GM12873 (cell line): ENCODE data around the gene CST11.

ENCODE experiments used
- TF ChIP-seq, protein P1 (sequence below): IDR thresholded peaks from 2 replicates; pipeline ENCODE4 v1.5.1; 2012; ENCODE audit warnings: low read depth, mild to moderate bottlenecking, moderate library complexity, low read length, control low read depth; ENCODE audit not compliant: insufficient read depth; ENCODE audit errors: missing control alignments

The CST11 gene

DNA sequence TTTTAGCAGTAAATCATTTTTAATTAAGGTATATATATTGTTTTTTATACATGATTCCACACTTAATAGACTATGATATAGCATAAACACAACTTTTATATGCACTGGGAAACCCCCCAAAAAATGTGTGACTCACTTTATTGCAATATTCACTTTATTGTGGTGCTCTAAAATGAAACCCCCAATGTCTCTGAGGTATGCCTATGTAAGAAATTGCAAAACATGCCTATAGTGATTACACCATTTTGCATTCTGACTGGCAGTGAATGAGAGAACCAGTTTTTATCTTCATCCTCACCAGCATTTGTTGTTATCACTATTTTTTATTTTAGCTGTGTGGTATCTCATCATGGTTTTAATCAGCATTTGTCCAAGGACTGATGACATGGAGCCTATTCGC is 8.5 kb upstream of the CST11 start:
- TF ChIP-seq, protein P1, sequence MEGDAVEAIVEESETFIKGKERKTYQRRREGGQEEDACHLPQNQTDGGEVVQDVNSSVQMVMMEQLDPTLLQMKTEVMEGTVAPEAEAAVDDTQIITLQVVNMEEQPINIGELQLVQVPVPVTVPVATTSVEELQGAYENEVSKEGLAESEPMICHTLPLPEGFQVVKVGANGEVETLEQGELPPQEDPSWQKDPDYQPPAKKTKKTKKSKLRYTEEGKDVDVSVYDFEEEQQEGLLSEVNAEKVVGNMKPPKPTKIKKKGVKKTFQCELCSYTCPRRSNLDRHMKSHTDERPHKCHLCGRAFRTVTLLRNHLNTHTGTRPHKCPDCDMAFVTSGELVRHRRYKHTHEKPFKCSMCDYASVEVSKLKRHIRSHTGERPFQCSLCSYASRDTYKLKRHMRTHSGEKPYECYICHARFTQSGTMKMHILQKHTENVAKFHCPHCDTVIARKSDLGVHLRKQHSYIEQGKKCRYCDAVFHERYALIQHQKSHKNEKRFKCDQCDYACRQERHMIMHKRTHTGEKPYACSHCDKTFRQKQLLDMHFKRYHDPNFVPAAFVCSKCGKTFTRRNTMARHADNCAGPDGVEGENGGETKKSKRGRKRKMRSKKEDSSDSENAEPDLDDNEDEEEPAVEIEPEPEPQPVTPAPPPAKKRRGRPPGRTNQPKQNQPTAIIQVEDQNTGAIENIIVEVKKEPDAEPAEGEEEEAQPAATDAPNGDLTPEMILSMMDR: no peak

DNA sequence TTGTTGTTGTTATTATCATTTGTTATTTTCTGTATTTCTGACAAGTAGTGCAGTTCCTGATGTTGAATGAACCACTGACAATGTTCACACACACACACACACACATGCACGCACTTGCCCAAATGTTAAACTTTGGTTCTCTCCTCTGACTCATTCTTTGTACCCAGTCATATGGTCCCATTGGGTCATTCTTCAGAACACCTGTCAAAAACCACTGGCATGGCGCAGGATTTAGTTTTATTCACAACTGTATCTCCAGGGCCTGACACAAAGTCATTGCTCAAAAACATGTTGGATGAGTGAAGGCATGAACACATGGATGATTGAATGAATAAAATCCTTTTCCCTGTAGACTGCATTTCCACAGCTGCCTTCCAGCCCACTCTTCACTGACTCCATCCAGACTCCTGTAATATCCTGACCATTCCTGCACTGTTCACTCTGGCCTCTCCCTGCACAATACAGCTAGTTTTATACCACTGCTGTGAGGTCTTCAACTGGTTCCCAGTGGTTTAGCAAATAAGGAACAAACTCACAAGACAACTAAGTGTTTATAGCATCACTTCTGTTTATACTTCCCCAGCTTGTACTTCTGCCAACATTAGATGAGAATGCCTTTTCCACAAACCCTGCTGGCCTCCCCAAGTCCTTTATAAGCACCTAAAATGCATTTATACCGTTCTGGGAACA is 6.9 kb upstream of the CST11 start:
- TF ChIP-seq, protein P1: no peak

DNA sequence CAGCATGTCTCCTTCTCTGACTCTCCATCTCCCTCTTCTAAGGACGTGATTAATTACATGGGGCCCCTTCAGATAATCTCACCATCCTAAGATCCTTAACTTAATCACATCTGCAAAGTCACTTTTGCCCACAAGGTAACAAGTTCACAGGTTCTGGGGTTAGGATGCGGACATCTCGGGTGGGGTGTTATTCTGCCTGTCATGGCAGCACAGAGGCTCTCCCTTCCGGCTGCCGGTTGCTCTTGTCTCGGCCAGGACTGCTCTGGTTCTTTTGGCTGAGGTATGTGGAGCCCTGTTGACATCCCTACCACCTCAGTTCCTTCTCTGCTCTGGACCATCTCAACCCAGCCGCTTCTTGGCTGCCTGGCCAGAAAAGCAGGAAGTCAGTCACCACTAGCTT is 4.2 kb upstream of the CST11 start:
- TF ChIP-seq, protein P1: no peak

DNA sequence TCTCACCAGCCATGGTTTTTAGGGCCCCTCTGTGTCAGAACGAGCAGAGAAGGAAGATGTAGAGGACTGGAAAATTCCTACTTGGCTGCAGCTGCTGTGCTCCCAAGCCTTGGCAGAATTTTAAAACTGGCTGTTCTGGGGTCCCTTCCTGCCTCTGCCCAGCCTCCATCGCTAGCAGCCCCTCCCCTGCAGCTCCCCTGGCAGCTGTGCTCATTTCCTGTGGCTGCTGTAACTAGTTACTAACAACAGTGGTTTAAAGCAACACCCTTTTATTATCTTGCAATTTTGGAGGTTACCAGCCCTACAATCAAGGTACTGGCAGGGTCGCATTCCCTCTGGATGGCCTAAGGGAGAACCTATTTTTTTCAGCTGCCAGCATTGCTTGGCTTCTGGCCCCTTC is 3.7 kb upstream of the CST11 start:
- TF ChIP-seq, protein P1: no peak

DNA sequence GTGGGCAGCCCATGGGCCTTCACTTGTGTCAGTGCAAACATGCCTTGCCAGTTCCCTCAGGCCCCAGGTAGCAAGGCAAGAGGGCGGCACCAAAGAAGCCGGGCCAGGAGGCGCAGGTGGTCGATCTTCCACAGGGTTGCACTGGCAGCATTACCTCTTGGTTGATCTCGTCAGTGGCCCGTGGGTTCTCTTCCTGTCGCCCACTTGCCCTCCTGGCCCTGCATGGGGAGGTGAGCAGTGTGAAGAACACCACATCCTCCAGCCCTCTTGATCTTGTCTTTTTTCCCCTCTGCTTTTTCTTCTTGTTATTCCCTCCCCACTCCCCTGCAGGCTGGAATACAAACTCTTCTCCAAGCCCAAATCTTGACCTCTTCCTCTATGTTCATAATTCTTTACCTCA is 3.0 kb upstream of the CST11 start:
- TF ChIP-seq, protein P1: no peak

DNA sequence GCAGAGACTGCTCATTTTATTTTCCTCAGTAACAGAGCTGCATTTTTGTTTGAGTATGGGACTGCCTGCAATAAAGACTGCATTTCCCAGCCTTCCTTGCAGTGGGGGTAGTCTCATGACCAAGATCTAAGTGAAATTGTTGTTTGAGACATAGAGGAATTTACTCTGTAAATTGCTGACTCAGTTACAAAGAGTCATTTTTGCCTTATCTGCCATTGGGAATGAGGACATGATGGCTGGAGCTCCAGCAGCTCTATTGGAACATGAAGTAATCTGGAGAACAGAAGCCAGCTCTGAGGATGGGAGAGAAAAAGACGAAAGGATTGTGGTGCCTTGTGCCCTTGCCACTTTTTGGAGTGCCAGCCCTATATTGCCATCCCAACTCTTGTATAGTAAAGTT is 2.1 kb upstream of the CST11 start:
- TF ChIP-seq, protein P1: no peak

DNA sequence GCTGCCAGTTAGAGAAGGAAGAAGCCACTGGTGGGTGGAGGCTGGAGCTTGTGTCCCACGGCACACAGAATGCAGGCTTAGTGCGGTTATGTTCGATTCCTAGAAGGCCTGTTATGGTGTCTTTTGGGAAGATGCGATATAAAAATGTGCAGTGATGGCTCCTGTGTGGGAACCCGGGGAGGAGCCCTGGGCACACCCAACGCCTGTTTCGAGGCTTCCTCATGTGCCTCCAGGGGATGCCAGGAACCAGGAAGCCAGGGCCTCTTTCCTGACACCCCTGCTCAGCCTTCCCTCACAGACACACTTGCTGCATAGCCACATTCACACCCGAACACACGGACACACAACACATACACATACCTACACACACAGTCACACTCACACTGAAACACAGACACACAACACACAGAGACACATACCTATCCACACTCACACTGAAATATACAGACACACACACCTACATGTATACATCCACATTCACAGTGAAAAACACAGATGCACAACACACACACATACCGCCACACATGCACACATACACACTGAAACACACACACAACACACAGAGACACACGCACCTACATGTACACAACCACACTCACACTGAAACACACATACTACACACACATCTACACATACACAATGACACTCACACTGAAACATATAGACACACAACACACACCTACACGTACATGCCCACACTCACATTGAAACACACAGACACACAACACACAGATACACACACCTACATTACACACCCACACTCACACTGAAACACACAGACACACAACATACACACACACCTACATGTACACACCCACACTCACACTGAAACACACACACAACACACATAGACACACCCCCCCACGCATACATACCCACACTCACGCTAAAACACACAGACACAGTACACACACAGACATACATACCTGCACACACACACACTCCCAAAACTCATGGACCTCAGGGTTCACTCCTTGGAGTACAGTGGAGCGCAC is 1.2 kb upstream of the CST11 start:
- TF ChIP-seq, protein P1: no peak
